K562 (cell line): Measurements from ENCODE around the gene STIM1. TPM values are rescaled to one million over a fixed set of nuclear protein-coding genes. Genes with fewer than 3 reads are reported as not detected.

ENCODE experiments used
- ARID3A ChIP-seq: IDR thresholded peaks from 2 replicates; pipeline ENCODE4 v1.6.1; 2012; ENCODE audit warnings: low read depth, low read length, improper control_type of control experiment, borderline replicate concordance
- ARID3B ChIP-seq: fragments of 250-450 bp; sonication (Bioruptor Pico); IDR thresholded peaks from 2 replicates; pipeline ENCODE4 v1.4.0; 2020; ENCODE audit warnings: borderline replicate concordance
- CBX2 ChIP-seq: fragments of 200-600 bp; sonication (generic); IDR thresholded peaks from one replicate; pipeline ENCODE4 v1.6.1; 2012; ENCODE audit warnings: mild to moderate bottlenecking, low read length, inconsistent platforms; ENCODE audit not compliant: insufficient read depth, poor library complexity, severe bottlenecking
- EWSR1 ChIP-seq: fragments of 450-650 bp; IDR thresholded peaks from 2 replicates; pipeline ENCODE4 v1.6.1; 2018; ENCODE audit warnings: borderline replicate concordance, mild to moderate bottlenecking, low read depth, moderate library complexity; ENCODE audit not compliant: partially characterized antibody
- NFE2L1 ChIP-seq: fragments of 450-650 bp; IDR thresholded peaks from 2 replicates; pipeline ENCODE4 v1.6.1; 2016; ENCODE audit warnings: missing genetic modification characterization, low read depth, mild to moderate bottlenecking, missing compliant biosample characterization, moderate library complexity, borderline replicate concordance
- TRIM28 ChIP-seq: fragments of 450-650 bp; IDR thresholded peaks from 2 replicates; pipeline ENCODE4 v1.6.1; 2017
- ZNF436 ChIP-seq: fragments of 250-450, 450-650 bp; sonication (Bioruptor Pico); formaldehyde crosslinking; IDR thresholded peaks from 2 replicates; pipeline ENCODE4 v1.7.0; 2020; ENCODE audit warnings: mild to moderate bottlenecking
- polyA plus RNA-seq, 8 experiments: library from polyadenylated mRNA; depleted of rRNA in 4 of 8; stranded (reverse) in 5 of 8; unstranded in 3 of 8; fragments of >200 nt; fragmentation: Nextera tagmentation in 2 of 8; fragmentation: Illumina TruSeq in 1 of 8; extraction: Ambion mirVana in 2 of 8; extraction: Trizol in 1 of 8; gene quantifications; 2 replicates each; pipeline versions ENCODE4 v1.2.1 to v1.2.3, GENCODE V29; 2011 to 2014; ENCODE audit warnings: inconsistent platforms in 1 of 8, missing spikeins in 1 of 8
- total RNA-seq, 7 experiments: library from RNA; depleted of rRNA in 6 of 7; stranded (reverse); fragments of >200 nt in 6 of 7; fragmentation: Illumina TruSeq in 2 of 7; extraction: Trizol in 2 of 7; gene quantifications; 2 replicates each; pipeline versions ENCODE4 v1.2.1 to v1.2.3, GENCODE V29; 2011 to 2021; ENCODE audit warnings: low replicate concordance in 1 of 7
- TF ChIP-seq, protein P1 (sequence below): fragments of 200-800 bp; sonication (Bioruptor generic); IDR thresholded peaks from 2 replicates; pipeline ENCODE4 v1.6.1; 2017; ENCODE audit warnings: missing genetic modification characterization, missing compliant biosample characterization
- TF ChIP-seq, protein P2 (sequence below): fragments of 450-650 bp; IDR thresholded peaks from 2 replicates; pipeline ENCODE4 v1.6.1; 2016; ENCODE audit warnings: borderline replicate concordance
- TF ChIP-seq, protein P3 (sequence below), 2 experiments: fragments of 450-650 bp; formaldehyde crosslinking in 1 of 2; IDR thresholded peaks; 2 replicates each; pipeline versions ENCODE4 v1.4.0 to v1.6.1; 2014 to 2020; ENCODE audit warnings: mild to moderate bottlenecking in 2 of 2, borderline replicate concordance in 1 of 2, low read depth in 1 of 2

The STIM1 gene
- total and polyA plus RNA-seq, 9 of the 15 experiments (the other 6 are each of a cell fraction or from before 2014, with no cell fraction given) = 7.7 to 50.5 (median 22.5) TPM

GRCh38 chr11:3808861-3809623 lies 46.4 kb upstream of the STIM1 start (continued):
- no peak for TF ChIP-seq CBX2
- no peak for TF ChIP-seq ZNF436 (CRISPR knock-in tag)
- no peak for TF ChIP-seq ARID3B
- no peak for TF ChIP-seq NFE2L1
- TF ChIP-seq EWSR1 = no peak
- no peak for TF ChIP-seq ARID3A
- TF ChIP-seq, protein P1, sequence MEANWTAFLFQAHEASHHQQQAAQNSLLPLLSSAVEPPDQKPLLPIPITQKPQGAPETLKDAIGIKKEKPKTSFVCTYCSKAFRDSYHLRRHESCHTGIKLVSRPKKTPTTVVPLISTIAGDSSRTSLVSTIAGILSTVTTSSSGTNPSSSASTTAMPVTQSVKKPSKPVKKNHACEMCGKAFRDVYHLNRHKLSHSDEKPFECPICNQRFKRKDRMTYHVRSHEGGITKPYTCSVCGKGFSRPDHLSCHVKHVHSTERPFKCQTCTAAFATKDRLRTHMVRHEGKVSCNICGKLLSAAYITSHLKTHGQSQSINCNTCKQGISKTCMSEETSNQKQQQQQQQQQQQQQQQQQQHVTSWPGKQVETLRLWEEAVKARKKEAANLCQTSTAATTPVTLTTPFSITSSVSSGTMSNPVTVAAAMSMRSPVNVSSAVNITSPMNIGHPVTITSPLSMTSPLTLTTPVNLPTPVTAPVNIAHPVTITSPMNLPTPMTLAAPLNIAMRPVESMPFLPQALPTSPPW (CRISPR knock-in tag) = no peak
- TF ChIP-seq, protein P2, sequence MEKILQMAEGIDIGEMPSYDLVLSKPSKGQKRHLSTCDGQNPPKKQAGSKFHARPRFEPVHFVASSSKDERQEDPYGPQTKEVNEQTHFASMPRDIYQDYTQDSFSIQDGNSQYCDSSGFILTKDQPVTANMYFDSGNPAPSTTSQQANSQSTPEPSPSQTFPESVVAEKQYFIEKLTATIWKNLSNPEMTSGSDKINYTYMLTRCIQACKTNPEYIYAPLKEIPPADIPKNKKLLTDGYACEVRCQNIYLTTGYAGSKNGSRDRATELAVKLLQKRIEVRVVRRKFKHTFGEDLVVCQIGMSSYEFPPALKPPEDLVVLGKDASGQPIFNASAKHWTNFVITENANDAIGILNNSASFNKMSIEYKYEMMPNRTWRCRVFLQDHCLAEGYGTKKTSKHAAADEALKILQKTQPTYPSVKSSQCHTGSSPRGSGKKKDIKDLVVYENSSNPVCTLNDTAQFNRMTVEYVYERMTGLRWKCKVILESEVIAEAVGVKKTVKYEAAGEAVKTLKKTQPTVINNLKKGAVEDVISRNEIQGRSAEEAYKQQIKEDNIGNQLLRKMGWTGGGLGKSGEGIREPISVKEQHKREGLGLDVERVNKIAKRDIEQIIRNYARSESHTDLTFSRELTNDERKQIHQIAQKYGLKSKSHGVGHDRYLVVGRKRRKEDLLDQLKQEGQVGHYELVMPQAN = no peak
- no peak for TF ChIP-seq TRIM28
- TF ChIP-seq, protein P3, sequence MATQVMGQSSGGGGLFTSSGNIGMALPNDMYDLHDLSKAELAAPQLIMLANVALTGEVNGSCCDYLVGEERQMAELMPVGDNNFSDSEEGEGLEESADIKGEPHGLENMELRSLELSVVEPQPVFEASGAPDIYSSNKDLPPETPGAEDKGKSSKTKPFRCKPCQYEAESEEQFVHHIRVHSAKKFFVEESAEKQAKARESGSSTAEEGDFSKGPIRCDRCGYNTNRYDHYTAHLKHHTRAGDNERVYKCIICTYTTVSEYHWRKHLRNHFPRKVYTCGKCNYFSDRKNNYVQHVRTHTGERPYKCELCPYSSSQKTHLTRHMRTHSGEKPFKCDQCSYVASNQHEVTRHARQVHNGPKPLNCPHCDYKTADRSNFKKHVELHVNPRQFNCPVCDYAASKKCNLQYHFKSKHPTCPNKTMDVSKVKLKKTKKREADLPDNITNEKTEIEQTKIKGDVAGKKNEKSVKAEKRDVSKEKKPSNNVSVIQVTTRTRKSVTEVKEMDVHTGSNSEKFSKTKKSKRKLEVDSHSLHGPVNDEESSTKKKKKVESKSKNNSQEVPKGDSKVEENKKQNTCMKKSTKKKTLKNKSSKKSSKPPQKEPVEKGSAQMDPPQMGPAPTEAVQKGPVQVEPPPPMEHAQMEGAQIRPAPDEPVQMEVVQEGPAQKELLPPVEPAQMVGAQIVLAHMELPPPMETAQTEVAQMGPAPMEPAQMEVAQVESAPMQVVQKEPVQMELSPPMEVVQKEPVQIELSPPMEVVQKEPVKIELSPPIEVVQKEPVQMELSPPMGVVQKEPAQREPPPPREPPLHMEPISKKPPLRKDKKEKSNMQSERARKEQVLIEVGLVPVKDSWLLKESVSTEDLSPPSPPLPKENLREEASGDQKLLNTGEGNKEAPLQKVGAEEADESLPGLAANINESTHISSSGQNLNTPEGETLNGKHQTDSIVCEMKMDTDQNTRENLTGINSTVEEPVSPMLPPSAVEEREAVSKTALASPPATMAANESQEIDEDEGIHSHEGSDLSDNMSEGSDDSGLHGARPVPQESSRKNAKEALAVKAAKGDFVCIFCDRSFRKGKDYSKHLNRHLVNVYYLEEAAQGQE (IDR thresholded peaks at IDR 0.05; ENCODE audit: borderline replicate concordance) = peak; percentile 29; the same call in 1 of the 2 replicates
- TF ChIP-seq, protein P3 (CRISPR knock-in tag; IDR thresholded peaks at IDR 0.05; ENCODE audit: low read depth) = no peak
